DND-41 (cell line): ENCODE measurements around the gene SLC26A1.

Experiments
- ATAC-seq: fragments of 200-7000 bp; cut with Tn5 transposase; 3 replicates; pipeline ENCODE4 v1.9.1; 2021; ENCODE audit warnings: low read depth; ENCODE audit not compliant: insufficient read depth
- DNase-seq: peaks from one replicate; pipeline ENCODE4 v3.0.0-alpha.2; 2020
- H2AFZ ChIP-seq: 2 replicates; pipeline ENCODE4 v1.6.0; 2012; ENCODE audit warnings: low read depth, low read length
- H3K27ac ChIP-seq: 2 replicates; pipeline ENCODE4 v1.5.1; 2012; ENCODE audit warnings: low read length, inconsistent platforms
- H3K27me3 ChIP-seq: fragments of 200-600 bp; sonication (generic); 2 replicates; pipeline ENCODE4 v1.6.0; 2012; ENCODE audit warnings: low read length, mild to moderate bottlenecking, inconsistent platforms; ENCODE audit not compliant: insufficient read depth, poor library complexity
- H3K36me3 ChIP-seq: 2 replicates; pipeline ENCODE4 v1.5.1; 2012; ENCODE audit warnings: low read length, inconsistent platforms; ENCODE audit not compliant: insufficient read depth
- H3K4me1 ChIP-seq: 2 replicates; pipeline ENCODE4 v1.5.1; 2012; ENCODE audit warnings: mild to moderate bottlenecking, low read length; ENCODE audit not compliant: insufficient read depth
- H3K4me2 ChIP-seq: 2 replicates; pipeline ENCODE4 v1.6.0; 2012; ENCODE audit warnings: mild to moderate bottlenecking, moderate library complexity, low read length, inconsistent platforms; ENCODE audit not compliant: insufficient read depth
- H3K4me3 ChIP-seq, 2 experiments: fragments of 200-600 bp in 1 of 2; shearing (Covaris generic) in 1 of 2; 2 replicates each; pipeline ENCODE4 v1.5.1; 2012 to 2016; ENCODE audit warnings: inconsistent platforms in 2 of 2, low read length in 2 of 2, mild to moderate bottlenecking in 2 of 2, low read depth in 1 of 2, moderate library complexity in 1 of 2
- H3K79me2 ChIP-seq: 2 replicates; pipeline ENCODE4 v1.6.0; 2012; ENCODE audit warnings: low read length, inconsistent platforms; ENCODE audit not compliant: insufficient read depth
- H3K9ac ChIP-seq: 2 replicates; pipeline ENCODE4 v1.6.0; 2012; ENCODE audit warnings: low read depth, mild to moderate bottlenecking, inconsistent platforms, low read length, moderate library complexity
- H3K9me3 ChIP-seq: 2 replicates; pipeline ENCODE4 v1.5.1; 2012; ENCODE audit warnings: low read length, moderate library complexity, mild to moderate bottlenecking, inconsistent platforms; ENCODE audit not compliant: insufficient read depth, severe bottlenecking
- H4K20me1 ChIP-seq: 2 replicates; pipeline ENCODE4 v1.6.0; 2012; ENCODE audit warnings: low read length; ENCODE audit not compliant: insufficient read depth
- EZH2 ChIP-seq: IDR thresholded peaks from 3 replicates; pipeline ENCODE4 v1.6.1; 2012; ENCODE audit warnings: borderline replicate concordance, low read depth, mild to moderate bottlenecking, moderate library complexity, low read length, inconsistent platforms; ENCODE audit not compliant: severe bottlenecking
- TF ChIP-seq, protein P1 (sequence below): IDR thresholded peaks from 2 replicates; pipeline ENCODE4 v1.5.1; 2012; ENCODE audit warnings: borderline replicate concordance, low read length, moderate library complexity, mild to moderate bottlenecking; ENCODE audit not compliant: poor library complexity, severe bottlenecking; ENCODE audit errors: extremely low read depth

Gene SLC26A1

DNA sequence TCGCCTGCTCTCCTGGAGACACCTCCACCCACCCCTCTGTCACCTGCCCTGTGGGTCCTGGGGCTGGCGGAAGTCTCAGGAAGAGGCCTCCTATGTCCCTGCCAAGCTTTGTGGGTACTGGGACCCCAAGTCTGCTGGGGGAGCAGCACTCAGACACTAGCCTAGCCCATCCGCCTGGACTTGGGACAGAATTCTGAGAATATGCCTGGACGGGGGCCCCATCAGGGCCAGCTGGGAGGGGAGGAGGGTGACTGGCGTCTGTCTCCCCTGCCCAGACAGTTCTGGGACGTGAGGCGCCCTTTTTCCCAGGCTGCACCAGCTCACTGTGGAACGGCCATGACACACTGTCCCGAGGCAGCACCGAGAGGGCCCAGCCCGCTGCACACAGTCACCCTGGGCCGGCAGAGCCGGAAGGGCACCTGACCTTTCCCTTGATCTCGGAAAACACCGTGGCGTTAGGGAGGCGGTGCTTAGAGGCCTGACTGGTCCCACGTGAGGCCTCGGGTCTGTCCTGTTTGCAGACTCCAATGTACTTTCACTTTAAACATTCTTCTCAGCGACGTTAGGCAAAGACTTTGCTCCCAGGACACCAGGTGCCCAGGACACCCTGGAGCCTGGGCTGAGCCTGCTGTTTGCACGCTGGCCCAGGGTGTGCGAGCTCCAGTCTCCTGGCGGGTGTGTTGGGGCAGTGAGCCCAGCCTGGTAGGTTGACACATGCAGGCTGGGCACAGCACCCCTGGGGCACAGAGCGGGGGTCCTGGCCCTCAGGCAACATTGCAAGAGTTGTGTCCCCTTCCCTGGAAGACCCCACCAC, 700 bp downstream of the SLC26A1 start:
- peaks cover 35% of the 10 kb centered on the region for H4K20me1 ChIP-seq

DNA sequence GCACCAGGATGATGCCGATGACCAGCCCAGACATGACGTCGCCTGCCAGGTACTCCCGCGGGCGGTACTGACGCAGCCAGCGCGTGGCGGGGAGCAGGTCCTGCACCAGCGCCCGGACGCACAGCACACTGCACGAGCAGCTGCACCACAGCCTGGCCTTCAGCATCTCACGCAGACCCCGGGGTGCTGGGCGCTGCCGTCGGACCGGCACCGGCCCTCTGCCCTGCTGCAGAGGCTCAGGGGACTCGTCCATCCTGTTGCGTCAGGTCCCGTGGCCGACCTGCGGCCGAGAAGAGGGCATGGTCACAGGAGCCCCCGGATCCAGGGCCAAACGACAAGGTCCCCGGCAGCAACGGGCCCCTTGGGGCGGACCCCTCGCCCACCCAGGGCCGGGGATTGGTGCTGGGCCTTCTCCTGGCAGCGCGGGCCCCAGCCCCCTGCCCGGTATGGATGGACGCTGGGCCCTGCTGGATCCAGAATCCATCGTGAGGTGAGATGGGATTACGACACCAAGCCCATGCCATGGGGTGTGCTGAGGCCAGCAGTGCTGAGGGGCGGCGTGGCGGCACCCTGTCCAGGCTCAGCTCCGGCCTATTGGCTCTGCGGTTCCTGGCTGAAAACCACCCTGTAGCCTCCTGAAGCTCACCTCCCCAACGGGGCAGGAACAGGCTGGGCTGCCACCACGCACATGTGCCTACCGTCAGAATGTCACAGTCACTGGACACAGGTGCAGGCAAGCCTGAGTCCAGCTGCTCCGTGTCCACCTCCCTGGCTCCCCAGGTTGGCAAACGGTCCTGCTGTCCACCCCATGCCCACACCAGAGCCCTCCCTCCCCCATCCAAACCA, 1.5 kb downstream of the SLC26A1 start:
- Histone ChIP-seq H3K27ac (no peak overlapping the region), H2AFZ (no peak overlapping the region), H3K4me3 (no peak overlapping the region), H3K4me2 (no peak overlapping the region), H3K27me3 (no peaks in the 10 kb centered on the region), H3K9me3 (no peaks in the 10 kb centered on the region), H3K9ac (no peak overlapping the region), H4K20me1 (peaks cover 37% of the 10 kb centered on the region), H3K36me3 (peaks cover 31% of the 10 kb centered on the region), H3K79me2 (peaks cover 17% of the 10 kb centered on the region), H3K4me1 (peaks cover 17% of the 10 kb centered on the region)
- TF ChIP-seq, protein P1, sequence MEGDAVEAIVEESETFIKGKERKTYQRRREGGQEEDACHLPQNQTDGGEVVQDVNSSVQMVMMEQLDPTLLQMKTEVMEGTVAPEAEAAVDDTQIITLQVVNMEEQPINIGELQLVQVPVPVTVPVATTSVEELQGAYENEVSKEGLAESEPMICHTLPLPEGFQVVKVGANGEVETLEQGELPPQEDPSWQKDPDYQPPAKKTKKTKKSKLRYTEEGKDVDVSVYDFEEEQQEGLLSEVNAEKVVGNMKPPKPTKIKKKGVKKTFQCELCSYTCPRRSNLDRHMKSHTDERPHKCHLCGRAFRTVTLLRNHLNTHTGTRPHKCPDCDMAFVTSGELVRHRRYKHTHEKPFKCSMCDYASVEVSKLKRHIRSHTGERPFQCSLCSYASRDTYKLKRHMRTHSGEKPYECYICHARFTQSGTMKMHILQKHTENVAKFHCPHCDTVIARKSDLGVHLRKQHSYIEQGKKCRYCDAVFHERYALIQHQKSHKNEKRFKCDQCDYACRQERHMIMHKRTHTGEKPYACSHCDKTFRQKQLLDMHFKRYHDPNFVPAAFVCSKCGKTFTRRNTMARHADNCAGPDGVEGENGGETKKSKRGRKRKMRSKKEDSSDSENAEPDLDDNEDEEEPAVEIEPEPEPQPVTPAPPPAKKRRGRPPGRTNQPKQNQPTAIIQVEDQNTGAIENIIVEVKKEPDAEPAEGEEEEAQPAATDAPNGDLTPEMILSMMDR: no peak
- no peak for TF ChIP-seq EZH2
- DNase-seq (no peak), ATAC-seq (no peak)

More for the DNA sequence above, 700 bp downstream of the SLC26A1 start:
- no peak overlapping the region for H2AFZ ChIP-seq
- H3K36me3 ChIP-seq: peaks cover 31% of the 10 kb centered on the region
- no peak for TF ChIP-seq EZH2
- TF ChIP-seq, protein P1: no peak
- no peak overlapping the region for H3K4me2 ChIP-seq
- no peak overlapping the region for H3K27ac ChIP-seq
- peaks cover 13% of the 10 kb centered on the region for H3K4me1 ChIP-seq
- no peak overlapping the region for H3K4me3 ChIP-seq
- H3K27me3 ChIP-seq: no peaks in the 10 kb centered on the region
- H3K9me3 ChIP-seq: no peaks in the 10 kb centered on the region
- peaks cover 10% of the 10 kb centered on the region for H3K79me2 ChIP-seq
- H3K9ac ChIP-seq: no peak overlapping the region
- DNase-seq: no peak
- no peak for ATAC-seq

DNA sequence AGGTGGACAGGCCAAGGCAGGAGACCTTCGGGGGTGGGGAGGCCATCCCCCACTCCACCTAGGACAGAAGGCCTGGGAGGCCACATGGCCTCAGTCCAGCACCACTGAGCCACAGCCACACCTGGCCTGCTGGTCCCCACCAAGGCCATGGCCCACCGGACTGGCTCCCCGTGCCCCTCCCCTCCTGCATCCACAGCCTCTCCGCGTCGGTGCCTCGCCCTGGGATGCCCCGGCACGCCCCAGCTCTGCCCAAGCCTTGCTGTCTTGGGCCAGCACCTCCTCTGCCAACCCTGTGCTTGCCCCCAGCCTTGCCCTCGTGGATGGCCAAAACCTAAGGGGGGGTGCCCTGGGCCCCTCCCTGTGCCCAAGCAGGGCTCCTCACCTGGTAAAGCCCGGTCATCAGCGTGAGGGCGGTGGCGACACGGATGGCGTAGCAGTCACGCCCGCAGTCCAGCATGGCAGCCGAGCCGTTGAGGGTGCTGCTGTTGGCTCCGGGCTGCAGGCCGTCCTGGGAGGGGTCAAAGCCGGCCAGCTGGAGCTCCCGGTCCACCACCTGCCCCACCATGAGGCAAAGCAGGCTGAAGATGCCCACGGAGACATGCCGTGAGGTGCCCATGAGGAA, 2.3 kb downstream of the SLC26A1 start:
- H3K36me3 ChIP-seq: peaks cover 31% of the 10 kb centered on the region
- no peak overlapping the region for H3K27ac ChIP-seq
- H3K4me1 ChIP-seq: peaks cover 23% of the 10 kb centered on the region
- TF ChIP-seq, protein P1: no peak
- no peak for TF ChIP-seq EZH2
- no peak for ATAC-seq
- H3K4me3 ChIP-seq: no peak overlapping the region
- H3K4me2 ChIP-seq: no peak overlapping the region
- H3K9ac ChIP-seq: no peak overlapping the region
- peaks cover 32% of the 10 kb centered on the region for H4K20me1 ChIP-seq
- peaks cover 24% of the 10 kb centered on the region for H3K79me2 ChIP-seq
- H3K9me3 ChIP-seq: no peaks in the 10 kb centered on the region
- H3K27me3 ChIP-seq: no peaks in the 10 kb centered on the region
- no peak for DNase-seq
- H2AFZ ChIP-seq: no peak overlapping the region
